Dermis microvascular lymphatic vessel endothelial cell (primary cell): ENCODE measurements around the gene PCDHA6. TPM values are rescaled to one million over a fixed set of nuclear protein-coding genes. Genes with fewer than 3 reads are reported as not detected.
A peak's percentile ranks its signal among the peaks of the same experiment; 100 is the strongest.
"Not testable (repeated sequence)": the region's sequence is repeated elsewhere in the genome, so short reads cannot be mapped to it uniquely, and the experiment has no call there.

Experiments used
- DNase-seq, 2 donors: peaks; one replicate each; pipeline versions ENCODE4 v3.0.0 to v3.0.0-alpha.2; 2010; ENCODE audit warnings: low read depth in 2 of 2
- total RNA-seq: library from RNA; depleted of rRNA; stranded (reverse); fragments of >200 nt; gene quantifications from 2 replicates; pipeline ENCODE4 v1.2.1, GENCODE V29; 2014

The PCDHA6 gene
- total RNA-seq, 1 donor from 2014 or later, result not detected

GRCh38 chr5:140821375-140822280 lies 6.1 kb upstream of the PCDHA6 start, which contains the start of gene PCDHA5:
Gene PCDHA5, plus strand, starts transcription at chr5:140821613.
- peak in 1 of 2 donors; percentile 23 for DNase-seq

- no peak for DNase-seq
Observed at GRCh38 chr5:140822281-140822629, 5.5 kb upstream of the PCDHA6 start.

GRCh38 chr5:140822969-140823368 lies 4.8 kb upstream of the PCDHA6 start:
- DNase-seq, result not testable (repeated sequence)

GRCh38 chr5:140823475-140823874 lies 4.3 kb upstream of the PCDHA6 start:
- no peak for DNase-seq

- no peak for DNase-seq
Observed at GRCh38 chr5:140828362-140828737, 590 bp downstream of the PCDHA6 start.

- not testable (repeated sequence) for DNase-seq
Observed at GRCh38 chr5:140829511-140830501, 2.0 kb downstream of the PCDHA6 start.

GRCh38 chr5:140833993-140834392 lies 6.2 kb downstream of the PCDHA6 start, which contains the start of gene PCDHA7:
Gene PCDHA7, plus strand, starts transcription at chr5:140834269. Its CDS starts 115 bp downstream, at chr5:140834384.
- DNase-seq, result peak; percentile 17 to 19

GRCh38 chr5:140834439-140835008 lies 6.8 kb downstream of the PCDHA6 start:
- DNase-seq, result not testable (repeated sequence)

- no peak for DNase-seq
Observed at GRCh38 chr5:140835622-140836510, 8.1 kb downstream of the PCDHA6 start.

GRCh38 chr5:140840978-140841962 lies 13.5 kb downstream of the PCDHA6 start, which contains the start of gene PCDHA8:
Gene PCDHA8, plus strand, starts transcription at chr5:140841187. Its CDS starts 135 bp downstream, at chr5:140841322.
- no peak for DNase-seq

GRCh38 chr5:140842798-140843733 lies 15.3 kb downstream of the PCDHA6 start:
- no peak for DNase-seq

- peak in 1 of 2 donors; percentile 7 for DNase-seq
Observed at GRCh38 chr5:140848139-140849102, 20.7 kb downstream of the PCDHA6 start, which contains the start of gene PCDHA9. Gene PCDHA9, plus strand, starts transcription at chr5:140848382. Its CDS starts 114 bp downstream, at chr5:140848496.

GRCh38 chr5:140849831-140850634 lies 22.3 kb downstream of the PCDHA6 start:
- DNase-seq, result not testable (repeated sequence)

GRCh38 chr5:140855772-140856674 lies 28.3 kb downstream of the PCDHA6 start, which contains the start of gene PCDHA10:
Gene PCDHA10, plus strand, starts transcription at chr5:140855897. Its CDS starts 152 bp downstream, at chr5:140856049.
- peak in 1 of 2 donors; percentile 13 for DNase-seq
